KBM-7 (cell line): ENCODE measurements around the gene SMIM44.
"Not testable (repeated sequence)": the region's sequence is repeated elsewhere in the genome, so short reads cannot be mapped to it uniquely, and the experiment has no call there.

Experiments used
- DNase-seq: peaks from one replicate; pipeline ENCODE4 v3.0.0-alpha.2; 2015
- in situ Hi-C: fragments of 300-500 bp; cut with MboI; formaldehyde crosslinking; loops from 2 replicates; pipeline ENCODE4 v1.14.3; 2020; ENCODE audit warnings: low sequenced_read_pairs, low pct_unique_long_range_greater_than_20kb, mixed read lengths

The SMIM44 gene

DNA sequence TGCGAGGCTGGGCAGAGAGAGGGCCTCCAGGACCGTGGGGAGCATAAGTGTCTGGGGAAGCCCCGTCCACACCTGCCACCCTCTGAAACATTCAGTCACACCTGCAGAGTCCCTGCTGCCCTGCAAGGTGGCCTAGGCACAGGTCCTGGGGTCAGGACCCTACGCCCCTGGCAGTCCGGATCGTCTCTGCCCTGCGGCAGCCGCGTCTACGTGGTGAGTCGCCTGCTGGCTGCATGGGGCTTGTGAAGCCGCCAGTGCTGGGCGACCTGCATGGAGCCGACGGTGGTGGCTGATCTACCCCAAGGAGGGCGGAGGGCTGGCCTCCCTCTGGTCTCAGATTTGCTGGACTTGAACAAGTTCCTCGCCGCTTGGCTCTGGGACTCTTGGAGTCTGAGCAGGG is 35.9 kb upstream of the SMIM44 start:
- no peak for DNase-seq
- in situ Hi-C loops = no loop called here

DNA sequence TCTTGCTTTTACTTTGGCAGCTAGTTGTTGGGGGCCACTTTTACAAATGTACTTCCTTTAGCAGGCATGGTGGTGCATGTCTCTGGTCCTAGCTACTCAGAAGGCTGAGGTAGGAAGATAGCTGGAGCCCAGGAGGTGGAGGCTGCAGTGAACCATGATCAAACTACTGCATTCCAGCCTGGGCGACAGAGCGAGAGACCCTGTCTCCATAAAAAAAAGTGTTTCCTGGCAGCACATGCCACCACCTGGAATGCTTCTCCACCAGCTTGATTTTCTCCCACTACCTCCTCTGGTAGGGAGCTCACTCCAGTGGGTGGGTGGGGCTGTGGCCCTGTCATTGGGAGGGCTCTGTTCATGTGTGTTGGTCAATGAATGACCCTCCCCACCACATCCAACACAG is 35.4 kb upstream of the SMIM44 start:
- in situ Hi-C loops = no loop called here
- no peak for DNase-seq

DNA sequence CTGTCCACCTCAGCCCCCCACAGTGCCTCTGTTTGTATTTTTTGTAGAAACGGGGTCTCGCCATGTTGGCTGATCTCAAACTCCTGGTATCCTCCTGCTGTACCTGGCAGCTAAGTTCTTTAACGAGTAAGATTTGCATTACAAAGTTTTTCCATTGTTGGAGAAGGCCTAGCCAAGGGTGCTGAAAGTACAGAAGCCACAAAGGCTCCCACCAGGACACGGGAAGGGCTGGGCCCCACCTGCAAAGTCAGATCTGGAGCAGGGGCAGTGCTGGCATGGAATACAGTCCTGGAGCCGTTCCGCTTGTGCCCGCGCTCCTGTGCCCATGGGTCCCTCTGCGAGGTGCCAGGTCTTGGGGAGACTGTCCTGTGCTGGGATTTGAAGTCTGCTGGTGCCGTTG is 35.0 kb upstream of the SMIM44 start:
- in situ Hi-C loops = no loop called here
- no peak for DNase-seq

DNA sequence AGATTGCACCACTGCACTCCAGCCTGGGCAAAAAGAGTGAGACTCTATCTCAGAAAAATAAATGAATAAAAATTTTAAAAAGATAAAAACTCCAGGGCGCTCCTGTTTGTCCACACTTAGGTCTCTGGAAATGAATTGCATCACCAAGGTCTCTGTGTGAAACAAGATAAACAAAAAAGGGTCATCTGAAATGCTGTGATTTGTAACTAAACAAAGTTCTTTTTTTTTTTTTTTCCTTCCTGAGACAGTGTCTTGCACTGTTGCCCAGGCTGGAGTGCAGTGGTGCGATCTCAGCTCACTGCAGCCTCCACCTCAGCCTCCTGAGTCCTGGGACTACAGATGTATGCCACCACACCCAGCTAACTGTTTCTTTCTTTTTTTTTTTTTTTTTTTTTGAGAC is 34.4 kb upstream of the SMIM44 start:
- in situ Hi-C loops = no loop called here
- DNase-seq = no peak

DNA sequence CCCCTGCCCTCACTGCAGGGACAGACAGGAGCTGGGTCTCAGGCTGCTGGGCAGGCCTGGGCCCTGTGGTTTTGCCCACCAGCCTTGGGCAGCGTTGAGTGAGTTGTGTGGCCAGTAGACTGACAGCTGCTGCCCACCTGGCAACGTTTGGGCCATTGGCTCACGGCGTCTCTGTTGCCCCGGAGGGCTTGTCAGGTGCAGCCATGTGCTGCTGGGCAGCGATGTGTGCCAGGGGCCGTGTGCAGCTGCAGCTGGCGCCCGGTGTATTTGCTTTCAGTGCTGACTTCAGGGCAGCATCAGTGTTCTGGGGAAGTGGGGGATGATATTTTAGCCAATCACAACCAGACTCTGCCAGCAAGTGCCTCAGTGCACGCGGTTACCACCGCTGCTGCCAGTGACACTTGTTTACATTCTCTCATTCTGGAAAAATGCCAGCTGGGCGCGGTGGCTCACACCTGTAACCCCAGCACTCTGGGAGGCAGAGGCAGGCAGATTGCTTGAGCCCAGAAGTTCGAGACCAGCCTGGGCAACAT is 33.5 kb upstream of the SMIM44 start:
- in situ Hi-C loops = no loop called here
- DNase-seq = no peak

DNA sequence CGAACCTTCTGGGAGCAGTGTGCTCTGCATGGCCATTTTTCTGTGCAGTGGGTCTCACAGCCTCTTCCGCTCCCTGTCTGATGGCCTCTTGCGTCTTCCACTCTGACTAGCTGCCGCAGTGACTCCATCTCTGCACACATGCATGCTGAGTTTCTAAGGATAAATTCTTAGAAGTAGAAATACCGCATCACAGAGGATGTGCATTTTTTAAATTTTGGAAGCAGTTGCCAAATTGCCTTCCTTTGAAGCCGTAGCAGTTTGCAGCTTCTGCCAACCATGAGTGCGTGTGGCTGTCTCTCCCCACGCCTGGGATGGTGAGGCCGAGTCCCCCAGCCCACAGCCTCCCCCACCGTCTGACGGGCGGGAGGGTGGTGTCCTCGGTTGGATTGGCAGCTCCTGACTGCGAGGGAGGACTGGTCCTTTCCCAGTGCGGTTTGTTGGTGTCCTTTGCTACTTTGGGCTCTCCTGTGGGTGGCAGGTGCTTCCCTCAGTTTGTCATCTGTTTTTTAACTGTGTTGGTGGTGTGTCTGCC is 32.7 kb upstream of the SMIM44 start:
- in situ Hi-C loops = no loop called here
- no peak for DNase-seq

DNA sequence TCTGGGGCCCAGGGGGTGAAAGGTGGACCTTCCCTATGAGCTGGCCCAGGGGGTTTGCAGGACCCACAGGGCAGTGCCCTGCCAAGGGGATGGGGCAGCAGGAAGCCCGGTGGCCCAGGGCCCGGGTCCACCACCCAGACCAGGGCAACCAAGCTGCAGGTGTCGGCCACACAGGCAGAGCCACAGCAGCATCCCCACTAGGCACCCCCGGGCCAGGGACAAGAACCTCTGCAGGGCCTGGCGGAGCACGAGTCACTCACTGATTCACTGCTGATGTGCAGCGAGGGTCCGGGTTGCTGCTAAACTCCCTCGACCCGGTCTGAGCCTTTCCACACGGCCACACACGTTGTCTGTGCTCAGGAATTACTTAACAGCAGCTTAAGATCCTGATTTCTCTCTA is 31.7 kb upstream of the SMIM44 start:
- no peak for DNase-seq
- in situ Hi-C loops = no loop called here

DNA sequence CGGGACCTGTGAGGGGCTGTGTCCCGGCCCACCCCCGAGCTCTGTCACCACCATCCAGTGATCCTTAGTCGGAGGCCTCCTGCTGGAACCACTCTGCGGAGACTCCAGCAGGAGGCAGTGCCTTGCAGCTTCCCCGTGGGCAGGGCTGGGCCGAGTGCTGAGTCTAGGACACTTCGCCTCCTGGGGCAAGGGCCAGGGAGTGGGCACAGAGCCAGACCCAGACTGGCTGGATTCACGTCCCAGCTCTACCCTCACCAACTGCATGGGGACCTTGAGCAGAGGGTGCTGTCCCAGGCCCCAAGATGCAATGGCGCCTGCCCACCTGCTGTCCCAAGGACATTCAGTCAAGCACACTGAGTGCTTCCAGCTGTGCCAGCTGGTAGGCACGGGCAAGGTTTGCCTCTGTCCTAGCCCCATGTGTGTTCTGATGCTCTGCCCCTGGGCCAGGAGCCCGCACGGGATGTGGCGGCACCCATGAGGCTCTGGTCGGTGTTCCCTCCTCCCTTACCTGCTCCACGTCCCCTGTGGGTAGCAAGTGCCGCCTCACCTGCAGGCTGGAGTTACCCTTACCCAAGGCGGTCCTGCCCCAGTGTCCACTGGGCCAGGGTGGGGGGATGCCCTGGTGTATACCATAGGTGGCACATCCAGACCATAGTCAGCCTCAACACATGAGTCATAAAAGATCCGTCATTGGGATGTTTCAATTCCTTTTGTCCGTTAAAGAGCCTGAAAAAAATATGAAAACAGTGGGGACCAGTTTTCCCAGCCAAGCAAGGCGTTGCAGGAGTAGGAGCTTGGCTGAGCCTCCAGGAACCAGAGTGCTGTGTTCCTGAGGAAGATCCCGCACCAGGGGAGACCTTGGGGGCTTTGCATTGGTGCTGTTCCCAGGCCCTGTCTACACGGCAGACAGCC is 30.2 kb upstream of the SMIM44 start:
- in situ Hi-C loops = no loop called here
- DNase-seq = no peak

DNA sequence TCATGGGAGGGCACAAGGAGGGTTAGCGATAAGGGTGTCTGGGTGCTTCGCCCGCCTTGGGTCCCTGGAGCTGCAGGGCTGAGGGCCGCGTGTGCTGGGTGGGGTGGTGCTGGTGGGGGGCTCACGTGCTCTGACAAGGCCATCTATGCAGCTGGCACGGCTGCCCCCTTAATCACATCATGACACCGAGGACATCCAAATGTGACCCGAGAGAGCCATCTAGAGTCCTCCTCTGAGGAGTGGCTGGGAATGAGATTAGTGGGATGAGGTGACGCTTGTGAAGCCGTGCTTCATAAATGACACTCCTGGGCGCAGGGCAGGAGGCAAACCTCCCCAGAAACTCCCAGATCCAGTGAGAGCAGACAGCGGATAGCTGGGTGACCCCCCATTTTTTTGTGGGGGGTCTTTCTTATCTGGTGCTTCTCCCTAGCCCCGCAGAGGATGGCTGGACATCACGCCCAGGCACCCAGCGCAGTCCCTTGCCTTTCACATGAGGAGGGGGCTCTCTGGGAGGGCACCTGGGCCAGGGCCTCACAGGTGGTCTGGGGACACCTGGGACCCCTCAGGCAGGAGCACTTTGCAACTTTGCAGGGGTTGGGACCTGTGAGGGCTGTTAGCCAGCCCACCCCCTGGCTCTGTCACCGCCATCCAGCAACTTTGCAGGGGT is 29.5 kb upstream of the SMIM44 start:
- DNase-seq = no peak
- in situ Hi-C loops = no loop called here

DNA sequence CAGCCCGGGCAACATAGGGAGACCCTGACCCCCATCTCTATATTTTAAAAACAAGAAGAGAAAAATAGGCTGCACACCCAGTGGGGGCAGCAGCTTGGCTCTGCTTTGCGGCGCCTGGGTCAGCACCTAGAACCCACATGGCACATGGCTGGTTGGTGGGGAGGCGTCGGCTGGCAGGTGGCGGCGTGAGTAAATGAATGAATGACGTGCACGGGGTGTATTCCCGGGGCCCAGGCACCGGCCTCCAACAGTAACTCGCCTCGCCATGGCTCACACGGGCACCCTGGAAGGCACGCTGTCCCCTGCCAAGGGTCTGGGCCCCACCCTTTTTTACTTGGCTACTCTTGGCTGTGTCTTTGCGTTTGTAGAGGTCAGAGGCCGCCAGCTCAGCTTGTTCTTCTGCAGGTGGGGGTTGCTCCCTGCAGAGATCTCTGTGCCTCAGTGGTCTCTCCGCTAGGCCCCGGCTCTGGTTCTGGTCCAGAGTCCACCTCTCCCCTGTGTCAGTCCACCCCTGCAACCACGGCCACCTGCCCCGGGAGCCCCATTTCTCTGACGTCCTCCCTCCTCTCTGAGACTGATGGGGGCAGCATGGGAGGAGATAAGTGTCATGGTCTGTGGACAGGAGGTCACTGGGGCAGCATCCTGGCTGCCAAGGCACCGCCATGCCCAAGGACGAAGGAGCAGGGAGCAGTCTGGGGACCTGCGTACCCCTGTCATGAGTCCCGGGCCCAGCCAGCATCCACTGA is 28.4 kb upstream of the SMIM44 start:
- in situ Hi-C loops = no loop called here
- DNase-seq = no peak

DNA sequence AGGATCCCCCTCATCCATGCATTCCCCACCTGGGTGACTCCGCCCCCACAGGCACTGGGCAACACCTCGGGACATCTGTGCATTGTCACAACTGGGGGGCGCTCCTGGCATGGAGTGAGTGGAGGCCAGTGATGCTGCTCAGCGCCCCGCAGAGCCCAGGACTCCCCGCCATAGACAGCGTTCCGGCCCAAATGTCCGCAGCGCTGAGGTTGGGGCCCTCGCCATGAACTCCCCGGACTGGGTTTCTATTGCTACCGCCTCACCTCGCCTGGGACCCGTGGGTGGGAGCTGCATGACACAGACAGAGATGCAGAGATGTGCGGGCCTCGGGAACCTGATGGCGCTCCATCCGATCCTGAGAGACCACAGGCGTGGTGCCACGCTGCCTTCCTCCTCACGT is 27.5 kb upstream of the SMIM44 start:
- in situ Hi-C loops = no loop called here
- no peak for DNase-seq

DNA sequence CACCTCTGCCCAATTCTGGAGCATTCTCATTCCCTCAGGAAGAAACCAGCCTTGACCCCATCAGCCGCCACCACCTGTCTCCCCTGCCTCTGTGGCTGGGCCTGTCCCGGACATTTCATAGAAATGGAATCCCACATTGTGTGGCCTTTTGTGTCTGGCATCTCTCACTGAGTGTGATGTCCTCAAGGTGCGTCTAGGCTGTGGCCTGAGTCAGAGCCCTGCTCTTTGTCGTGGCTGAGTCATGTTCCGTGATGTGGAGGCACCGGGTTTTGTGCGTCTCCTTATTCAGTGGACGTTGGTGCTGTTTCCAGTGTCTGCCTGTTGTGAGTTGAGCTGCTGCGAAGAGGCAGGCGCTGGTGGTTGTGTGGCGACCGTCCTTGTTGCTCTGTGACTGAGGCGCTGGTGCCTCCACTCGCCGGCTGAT is 26.3 kb upstream of the SMIM44 start:
- in situ Hi-C loops = no loop called here
- DNase-seq = no peak

DNA sequence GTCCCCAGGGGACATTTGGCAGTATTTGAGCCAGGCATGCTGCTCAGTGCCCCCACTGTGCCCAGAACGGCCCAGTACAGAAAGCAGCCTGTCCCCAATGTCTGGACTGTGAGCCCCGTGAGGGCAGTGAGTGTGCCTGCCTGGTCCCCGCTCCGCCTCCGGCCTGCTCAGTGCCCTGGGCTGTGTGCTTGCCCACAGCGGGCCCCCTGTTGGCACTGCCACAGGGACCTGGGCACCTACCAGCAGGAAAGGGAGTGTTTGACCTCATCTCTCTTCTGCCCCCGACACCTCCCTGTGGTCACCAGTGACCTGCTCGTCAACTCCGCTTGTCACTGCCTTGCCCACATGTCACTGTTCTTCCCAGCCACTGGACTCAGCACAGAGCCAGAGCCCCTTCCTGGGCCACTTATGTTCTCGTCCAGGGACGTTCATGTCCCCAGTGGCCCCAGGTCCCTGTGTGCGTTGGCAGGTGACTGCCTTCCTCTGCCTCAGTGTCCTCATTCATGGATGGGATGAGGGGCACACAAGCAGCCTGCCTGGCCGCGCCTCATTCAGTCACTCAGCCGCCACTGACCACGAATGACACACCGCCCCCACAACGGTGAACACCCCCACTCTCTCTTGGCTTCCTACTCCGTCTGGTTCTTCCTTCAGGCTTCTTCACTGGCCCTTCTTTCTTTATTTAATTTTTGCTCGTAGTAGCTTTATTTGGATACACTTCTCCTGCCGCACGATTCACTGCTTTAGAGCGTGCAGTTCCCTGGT is 25.7 kb upstream of the SMIM44 start:
- in situ Hi-C loops = no loop called here
- DNase-seq = no peak

DNA sequence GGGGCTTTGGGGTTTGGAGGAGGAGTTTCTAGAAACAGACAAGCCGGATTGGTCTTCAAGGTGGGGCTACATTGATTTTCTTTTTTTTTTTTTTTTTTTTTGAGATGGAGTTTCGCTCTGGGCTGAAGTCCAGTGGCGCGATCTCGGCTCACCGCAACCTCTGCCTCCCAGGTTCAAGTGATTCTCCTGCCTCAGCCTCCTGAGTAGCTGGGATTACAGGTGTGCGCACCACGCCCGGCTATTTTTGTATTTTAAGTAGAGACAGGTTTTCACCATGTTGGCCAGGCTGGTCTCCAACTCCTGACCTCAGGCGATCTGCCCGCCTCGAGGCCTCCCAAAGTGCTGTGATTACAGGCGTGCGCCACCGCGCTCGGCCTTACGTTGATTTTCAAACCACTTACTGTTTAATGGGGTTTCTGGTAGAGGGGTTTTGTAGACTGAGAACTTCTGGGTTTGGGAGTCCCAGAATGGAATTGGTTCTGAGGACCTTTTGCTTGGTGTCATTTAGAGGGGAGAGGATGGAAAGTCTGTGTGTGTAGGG is 24.9 kb upstream of the SMIM44 start:
- in situ Hi-C loops, DNase-seq: not testable (repeated sequence)

DNA sequence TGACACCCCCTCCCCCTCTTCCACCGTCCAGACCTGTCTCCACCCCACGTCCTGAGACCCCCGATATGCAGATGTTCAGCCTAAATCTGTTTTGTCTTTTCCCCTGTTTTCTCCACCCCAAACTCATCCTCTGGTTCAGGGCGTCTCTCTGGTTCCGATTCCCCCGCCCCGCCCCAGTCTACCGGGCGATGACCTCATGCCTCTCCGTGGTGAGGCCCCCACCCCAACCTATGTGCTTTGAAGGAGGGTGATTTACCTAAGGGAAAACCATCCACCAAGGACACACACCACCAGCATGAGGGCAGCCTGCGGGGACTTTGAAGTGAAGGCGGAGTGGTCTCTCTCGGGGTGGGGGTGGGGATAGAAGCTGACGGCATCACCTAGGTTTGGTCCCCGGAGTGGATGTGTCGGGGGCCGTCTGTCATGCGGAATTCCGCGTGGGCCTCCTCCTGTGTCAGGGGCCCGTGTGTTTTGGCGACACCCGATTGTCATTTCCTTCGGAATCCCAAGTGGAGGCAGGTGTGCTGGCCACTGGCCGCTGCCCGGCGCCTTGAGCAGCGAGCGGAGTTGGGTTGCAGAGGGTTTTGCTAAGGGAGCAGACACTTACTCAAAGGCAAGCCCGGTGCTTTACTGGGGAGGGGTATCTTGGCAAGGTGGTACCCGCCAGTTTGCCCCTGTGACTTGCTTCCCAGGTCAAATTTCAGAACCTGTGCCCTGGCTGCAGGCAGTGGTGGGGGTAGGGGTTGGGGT is 24.3 kb upstream of the SMIM44 start:
- in situ Hi-C loops = no loop called here
- no peak for DNase-seq

DNA sequence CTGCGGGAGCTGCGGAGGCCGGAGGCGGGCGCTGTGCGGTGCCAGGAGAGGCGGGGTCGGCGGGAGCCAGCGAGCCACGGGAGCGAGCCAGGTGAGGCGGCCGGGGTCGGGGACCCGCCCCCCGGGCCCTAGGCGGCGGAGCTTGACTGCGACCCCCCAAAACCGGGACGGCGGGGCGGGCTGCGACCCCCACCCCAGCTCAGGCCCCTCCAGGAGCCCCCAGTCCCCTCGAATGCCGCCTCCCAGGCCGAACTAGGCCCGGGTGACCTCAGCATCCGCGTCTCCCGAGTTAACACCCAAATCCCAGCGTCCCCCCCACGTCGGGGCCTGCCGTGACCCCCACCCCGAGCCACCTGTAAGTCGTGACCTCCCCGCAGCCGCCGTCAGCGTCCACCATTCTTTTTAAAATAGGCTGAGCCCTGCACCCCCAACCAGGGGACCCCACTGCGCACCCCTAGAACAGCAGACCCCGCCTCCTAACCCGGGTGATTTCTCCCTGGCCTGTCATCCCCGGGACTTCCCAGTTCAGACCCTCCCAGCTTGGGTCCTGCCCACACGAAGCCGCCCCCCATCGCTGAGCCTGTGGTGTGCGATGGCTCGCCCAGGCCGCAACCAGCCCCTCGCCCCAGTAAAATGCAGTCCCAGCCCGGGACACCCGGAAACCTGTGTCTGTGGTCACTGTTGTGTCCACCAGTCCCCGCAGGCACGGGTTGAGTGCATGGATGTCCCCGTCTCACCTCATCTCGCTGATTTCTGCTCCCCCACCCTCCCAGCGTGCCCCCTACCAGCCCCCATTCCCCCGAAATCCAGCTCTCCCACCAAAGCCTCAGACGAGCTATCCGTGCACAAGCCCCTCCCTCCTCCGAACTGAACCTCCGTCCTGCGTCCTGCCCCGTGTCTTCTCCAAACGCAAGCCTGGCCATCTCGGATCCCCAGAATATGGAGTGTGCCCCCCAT is 23.4 kb upstream of the SMIM44 start:
- in situ Hi-C loops = no loop called here
- no peak for DNase-seq
